Cardiac fibroblast (primary cell): ENCODE data around the gene KIF21B.

Experiments
- DNase-seq, 2 donors: peaks; one replicate each; pipeline versions ENCODE4 v3.0.0 to v3.0.0-alpha.2; 2010; ENCODE audit warnings: low read depth in 2 of 2
- H3K4me3 ChIP-seq, 2 donors: replicated peaks in 1 of 2; 1 replicate in 1 of 2; 2 replicates in 1 of 2; pipeline ENCODE4 v1.5.1; 2011; ENCODE audit warnings: low read depth in 2 of 2, low read length in 2 of 2, mild to moderate bottlenecking in 2 of 2, moderate library complexity in 1 of 2
- CTCF ChIP-seq: IDR thresholded peaks from one replicate; pipeline ENCODE4 v1.5.1; 2011; ENCODE audit warnings: low read depth, mild to moderate bottlenecking, low read length, inconsistent platforms

KIF21B gene

GRCh38 chr1:201021630-201022492, 1.7 kb downstream of the KIF21B start:
- no peak for DNase-seq
- H3K4me3 ChIP-seq: no peak overlapping the region
- TF ChIP-seq CTCF: no peak

GRCh38 chr1:201020721-201021629, 2.5 kb downstream of the KIF21B start:
- TF ChIP-seq CTCF: peak; percentile 37
- H3K4me3 ChIP-seq: no peak overlapping the region
- peak in 1 of 2 donors; percentile 52 for DNase-seq

GRCh38 chr1:201020040-201020591, 3.4 kb downstream of the KIF21B start:
- DNase-seq: no peak
- H3K4me3 ChIP-seq: no peak overlapping the region

GRCh38 chr1:201019321-201019977, 4.1 kb downstream of the KIF21B start:
- H3K4me3 ChIP-seq: no peak overlapping the region
- TF ChIP-seq CTCF: no peak
- peak; percentile 61 for DNase-seq

More at GRCh38 chr1:201020040-201020591, 3.4 kb downstream of the KIF21B start:
- no peak for TF ChIP-seq CTCF

- no peak for TF ChIP-seq CTCF
- no peak for DNase-seq
- no peak overlapping the region for H3K4me3 ChIP-seq
Measured at GRCh38 chr1:201017828-201018163, 5.7 kb downstream of the KIF21B start.

- no peak for DNase-seq
- no peak for TF ChIP-seq CTCF
- no peak overlapping the region for H3K4me3 ChIP-seq
Measured at GRCh38 chr1:201016943-201017827, 6.3 kb downstream of the KIF21B start.
